GM12873 (cell line): Measurements from ENCODE around the gene SF3B4.

Experiments
- CTCF ChIP-seq: IDR thresholded peaks from 2 replicates; pipeline ENCODE4 v1.5.1; 2012; ENCODE audit warnings: low read depth, mild to moderate bottlenecking, moderate library complexity, low read length, control low read depth; ENCODE audit not compliant: insufficient read depth; ENCODE audit errors: missing control alignments

The SF3B4 gene

GRCh38 chr1:149931212-149931790 lies 3.7 kb upstream of the SF3B4 start:
- no peak for TF ChIP-seq CTCF

GRCh38 chr1:149929856-149930255 lies 2.3 kb upstream of the SF3B4 start:
- TF ChIP-seq CTCF = no peak

GRCh38 chr1:149928401-149928724 lies 760 bp upstream of the SF3B4 start:
- no peak for TF ChIP-seq CTCF

GRCh38 chr1:149927056-149927562 lies 494 bp downstream of the SF3B4 start:
- no peak for TF ChIP-seq CTCF

- TF ChIP-seq CTCF = no peak
These were observed 1.3 kb downstream of the SF3B4 start for GRCh38 chr1:149926296-149926695.

GRCh38 chr1:149925751-149926150 lies 1.9 kb downstream of the SF3B4 start:
- TF ChIP-seq CTCF = no peak

- TF ChIP-seq CTCF = no peak
These were observed 2.3 kb downstream of the SF3B4 start for GRCh38 chr1:149925345-149925744.
